ENCODE results near the gene MAPK4.

Gene MAPK4

GRCh38 chr18:50623694-50624352 lies 63.9 kb downstream of the MAPK4 start:
- no peak for DNase-seq (ENCODE audit: low read depth)

GRCh38 chr18:50624981-50625380 lies 65.1 kb downstream of the MAPK4 start:
- DNase-seq (ENCODE audit: low read depth): no peak

DNA sequence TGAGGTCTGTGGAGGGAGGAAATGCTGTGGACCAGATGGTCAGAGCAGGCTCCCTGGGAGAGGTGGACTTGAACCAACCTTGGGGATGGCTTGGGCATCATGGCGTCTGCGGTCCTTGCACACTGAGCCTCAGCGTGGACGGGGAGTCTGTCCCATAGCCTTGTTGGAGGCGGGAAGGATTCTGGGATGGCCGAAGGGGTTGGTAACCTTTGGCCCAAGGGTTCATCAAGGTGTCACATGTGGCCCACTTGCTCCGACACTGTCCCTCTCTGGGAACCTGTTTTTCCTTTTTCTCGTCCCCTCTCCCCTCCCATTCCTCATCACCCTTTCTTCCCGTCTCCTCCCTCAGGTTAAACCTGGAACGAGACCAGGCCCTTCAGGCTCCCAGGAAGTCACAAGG lies 66.4 kb downstream of the MAPK4 start:
- no peak for DNase-seq (ENCODE audit: low read depth)

- DNase-seq (ENCODE audit: low read depth): no peak
Measured at GRCh38 chr18:50627594-50628532, 68.0 kb downstream of the MAPK4 start.

GRCh38 chr18:50628533-50628905 lies 68.6 kb downstream of the MAPK4 start:
- no peak for DNase-seq (ENCODE audit: low read depth)

GRCh38 chr18:50629148-50629631 lies 69.3 kb downstream of the MAPK4 start:
- DNase-seq (ENCODE audit: low read depth): no peak

GRCh38 chr18:50630895-50631294 lies 71.0 kb downstream of the MAPK4 start:
- DNase-seq (ENCODE audit: low read depth): no peak

DNA sequence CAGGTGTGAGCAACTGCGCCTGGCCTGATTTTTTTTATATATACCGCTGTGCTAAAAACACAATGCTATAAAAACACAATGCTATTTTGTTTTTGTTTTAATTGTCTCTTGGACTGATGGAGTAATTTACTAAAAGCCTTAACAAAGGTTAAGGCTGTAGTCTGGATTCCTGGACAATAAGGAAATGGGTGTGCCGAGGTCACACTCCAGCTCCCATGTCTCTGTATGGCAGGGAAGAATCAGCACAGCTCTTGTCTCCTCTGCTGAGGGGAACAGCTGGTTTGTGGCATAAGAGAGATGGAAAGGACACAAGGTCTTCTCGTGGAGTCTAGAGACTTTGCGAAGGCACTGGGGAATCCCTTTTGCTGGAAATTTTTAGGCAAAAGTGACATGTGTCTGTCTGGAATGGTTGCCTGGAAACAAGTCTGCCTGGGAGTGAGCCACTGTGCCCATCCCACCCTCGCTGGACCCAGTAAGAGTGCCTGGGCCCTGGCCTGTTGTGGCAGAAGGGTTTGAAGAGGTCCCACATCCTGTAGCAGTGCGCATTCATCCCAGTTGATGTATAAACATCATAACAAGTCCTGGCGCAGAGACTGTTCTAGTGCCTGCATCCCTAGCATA lies 73.1 kb downstream of the MAPK4 start:
- DNase-seq (ENCODE audit: low read depth): no peak

GRCh38 chr18:50633992-50634391 lies 74.1 kb downstream of the MAPK4 start:
- DNase-seq (ENCODE audit: low read depth): no peak

GRCh38 chr18:50636366-50637057 lies 76.6 kb downstream of the MAPK4 start:
- no peak for DNase-seq (ENCODE audit: low read depth)

- DNase-seq (ENCODE audit: low read depth): no peak
Measured at GRCh38 chr18:50638016-50638883, 78.4 kb downstream of the MAPK4 start.

DNA sequence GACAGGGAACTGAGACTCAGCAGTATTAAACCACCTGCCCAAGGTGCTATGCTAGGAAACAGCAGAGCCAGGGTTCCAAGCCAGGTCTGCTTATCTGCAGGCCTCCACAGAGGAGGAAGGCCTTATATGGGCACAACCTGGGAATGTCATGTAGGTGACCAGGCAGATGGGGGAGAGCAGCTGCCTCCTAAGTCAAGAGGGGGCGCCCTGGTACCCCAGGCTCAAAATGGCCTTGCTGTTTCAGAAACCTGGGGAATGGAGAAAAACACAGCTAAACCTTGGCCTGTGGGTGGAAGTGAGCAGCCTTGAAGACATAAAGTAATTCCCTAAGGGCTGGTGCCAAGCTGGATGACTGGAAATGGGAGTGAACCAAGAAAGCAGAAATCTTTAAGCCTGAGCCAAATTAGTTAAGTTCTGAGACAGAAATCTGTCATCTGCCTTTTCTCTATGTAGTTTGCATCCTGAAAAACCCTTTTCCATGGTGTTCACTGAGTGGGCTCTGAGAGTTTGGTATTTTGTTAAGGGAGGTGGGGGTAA lies 79.1 kb downstream of the MAPK4 start:
- no peak for DNase-seq (ENCODE audit: low read depth)

- DNase-seq (ENCODE audit: low read depth): no peak
Measured at GRCh38 chr18:50639711-50640110, 79.8 kb downstream of the MAPK4 start.

DNA sequence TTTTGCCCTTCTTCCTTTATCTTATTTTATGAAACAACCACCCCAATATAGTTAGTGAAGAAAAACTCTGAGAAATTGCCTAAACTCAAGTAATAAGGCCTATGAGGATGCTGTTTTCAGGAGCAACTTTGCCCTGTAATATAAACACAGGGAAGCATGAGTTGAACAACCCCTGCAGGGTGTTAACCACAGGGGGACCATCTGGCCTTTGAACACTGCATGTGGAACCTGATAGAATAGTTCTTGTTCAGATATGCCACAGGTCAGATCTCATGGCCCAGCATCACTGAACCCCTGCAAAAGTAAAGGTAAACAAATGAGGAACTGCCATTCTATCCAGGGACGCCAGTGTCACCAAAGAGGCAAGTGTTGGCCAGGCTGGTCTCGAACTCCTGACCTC lies 82.6 kb downstream of the MAPK4 start:
- DNase-seq (ENCODE audit: low read depth): no peak

GRCh38 chr18:50644146-50644545 lies 84.3 kb downstream of the MAPK4 start:
- no peak for DNase-seq (ENCODE audit: low read depth)

DNA sequence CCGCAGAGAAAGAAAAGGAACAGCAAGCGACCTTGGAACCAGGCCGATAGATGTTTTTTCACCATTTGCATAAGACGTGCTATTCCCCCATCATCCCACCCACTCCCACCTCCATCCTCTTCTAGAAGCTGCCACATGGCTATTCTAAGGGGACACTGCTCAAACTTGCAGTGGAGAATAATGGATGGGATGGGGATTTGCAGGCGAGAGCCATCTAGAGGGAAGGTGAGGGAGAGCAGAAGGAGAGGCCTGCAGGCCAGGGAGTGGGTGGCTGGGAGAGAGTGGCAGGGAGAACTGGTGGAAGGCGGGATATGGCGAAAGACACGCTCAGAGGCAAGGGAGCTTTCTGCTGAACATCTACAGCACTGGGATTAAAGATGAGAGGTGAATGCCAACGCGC lies 84.9 kb downstream of the MAPK4 start:
- DNase-seq (ENCODE audit: low read depth): no peak

- DNase-seq (ENCODE audit: low read depth): no peak
Measured at GRCh38 chr18:50647237-50647636, 87.3 kb downstream of the MAPK4 start.

- DNase-seq (ENCODE audit: low read depth): no peak
Measured at GRCh38 chr18:50647792-50648191, 87.9 kb downstream of the MAPK4 start.

DNA sequence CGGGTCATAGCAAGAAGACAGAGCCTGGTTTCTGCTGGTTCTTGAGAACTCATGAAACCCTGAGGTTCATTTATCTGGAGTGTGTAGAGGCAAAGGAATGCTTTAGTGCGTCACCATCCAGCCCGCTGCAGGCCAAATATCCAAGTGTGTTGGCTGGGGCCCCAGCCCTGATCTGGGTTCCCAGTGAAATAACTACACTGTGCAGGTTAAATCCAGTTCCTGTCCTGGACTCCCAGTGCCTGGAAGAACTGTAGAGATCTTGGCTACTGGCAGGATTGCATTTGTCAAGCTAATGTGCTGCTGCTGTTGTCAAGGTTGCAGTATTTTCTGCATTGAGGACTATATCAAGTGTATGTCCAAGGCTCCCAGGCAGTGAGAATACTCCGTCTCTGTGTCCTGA lies 89.9 kb downstream of the MAPK4 start:
- no peak for DNase-seq (ENCODE audit: low read depth)

DNA sequence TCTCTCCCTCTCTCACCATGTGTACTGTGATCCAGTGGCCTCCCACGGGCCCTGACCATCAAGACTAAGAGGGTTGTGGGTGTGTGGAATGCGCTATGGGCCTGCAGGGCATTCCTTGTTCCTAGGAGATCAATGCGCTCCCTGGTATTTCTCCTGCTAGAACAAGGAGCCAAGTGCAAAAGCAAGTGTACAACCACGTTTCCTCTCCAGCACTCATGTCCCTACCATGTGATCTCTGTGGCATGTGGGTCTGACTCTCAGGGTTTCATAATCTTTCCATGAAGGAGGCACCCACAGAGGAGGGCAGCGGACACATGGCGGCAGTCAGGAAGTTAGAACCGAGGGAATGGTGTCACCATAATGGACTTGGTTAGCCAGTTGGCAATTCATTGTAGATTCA lies 91.4 kb downstream of the MAPK4 start:
- no peak for DNase-seq (ENCODE audit: low read depth)

All from HS-27A (cell line).